HepG2 (cell line): ENCODE measurements around the gene NAALADL1. TPM values are rescaled to one million over a fixed set of nuclear protein-coding genes. Genes with fewer than 3 reads are reported as not detected.

Experiments
- AHDC1 ChIP-seq: sonication (generic); formaldehyde crosslinking; IDR thresholded peaks from 2 replicates; pipeline ENCODE4 v1.5.1; 2020; ENCODE audit warnings: mild to moderate bottlenecking, missing genetic modification reagents, borderline replicate concordance
- ATF1 ChIP-seq: IDR thresholded peaks from 2 replicates; pipeline ENCODE4 v1.6.1; 2016; ENCODE audit warnings: mild to moderate bottlenecking, control low read depth
- CHD2 ChIP-seq: IDR thresholded peaks from 2 replicates; pipeline ENCODE4 v1.6.1; 2011; ENCODE audit warnings: low read depth, low read length, improper control_type of control experiment
- FOXO1 ChIP-seq: sonication (generic); formaldehyde crosslinking; IDR thresholded peaks from 2 replicates; pipeline ENCODE4 v1.4.0; 2020; ENCODE audit warnings: missing genetic modification reagents
- GATA4 ChIP-seq: sonication (generic); IDR thresholded peaks from 2 replicates; pipeline ENCODE4 v1.6.1; 2016; ENCODE audit warnings: antibody characterized with exemption, low read depth, borderline replicate concordance
- HNRNPK ChIP-seq: fragments of 200-400 bp; formaldehyde crosslinking; IDR thresholded peaks from 2 replicates; pipeline ENCODE4 v1.6.1; 2018; ENCODE audit warnings: low read length, low read depth, moderate library complexity, mild to moderate bottlenecking; ENCODE audit not compliant: poor library complexity, severe bottlenecking
- LCORL ChIP-seq, 2 experiments: fragments of 450-650 bp in 1 of 2; sonication (generic) in 1 of 2; formaldehyde crosslinking in 1 of 2; IDR thresholded peaks; 2 replicates each; pipeline versions ENCODE4 v1.5.0 to v1.6.1; 2017 to 2020; ENCODE audit warnings: antibody characterized with exemption in 1 of 2, missing genetic modification reagents in 1 of 2
- MYNN ChIP-seq: sonication (generic); formaldehyde crosslinking; IDR thresholded peaks from 2 replicates; pipeline ENCODE4 v1.4.0; 2020; ENCODE audit warnings: mild to moderate bottlenecking, low read depth, missing genetic modification reagents
- RXRA ChIP-seq: sonication (generic); formaldehyde crosslinking; IDR thresholded peaks from 2 replicates; pipeline ENCODE4 v1.5.1; 2020; ENCODE audit warnings: missing genetic modification reagents
- TEAD2 ChIP-seq: sonication (generic); formaldehyde crosslinking; IDR thresholded peaks from 2 replicates; pipeline ENCODE4 v1.9.0; 2021; ENCODE audit warnings: missing genetic modification reagents
- TOPORS ChIP-seq: sonication (generic); formaldehyde crosslinking; IDR thresholded peaks from 2 replicates; pipeline ENCODE4 v1.8.0; 2023; ENCODE audit warnings: mild to moderate bottlenecking, missing genetic modification reagents
- TP53 ChIP-seq: sonication (generic); formaldehyde crosslinking; conservative IDR thresholded peaks from 2 replicates; pipeline ENCODE4 v1.4.0; 2020; ENCODE audit warnings: missing genetic modification reagents
- ZNF282 ChIP-seq: fragments of 450-650 bp; IDR thresholded peaks from 2 replicates; pipeline ENCODE4 v1.6.1; 2018; ENCODE audit not compliant: partially characterized antibody
- ZNF33B ChIP-seq: sonication (generic); formaldehyde crosslinking; IDR thresholded peaks from 2 replicates; pipeline ENCODE4 v1.5.1; 2020; ENCODE audit warnings: mild to moderate bottlenecking, missing genetic modification reagents
- ZNF414 ChIP-seq: sonication (generic); formaldehyde crosslinking; IDR thresholded peaks from 2 replicates; pipeline ENCODE4 v1.5.0; 2020; ENCODE audit warnings: missing genetic modification reagents
- ZNF570 ChIP-seq: sonication (generic); formaldehyde crosslinking; IDR thresholded peaks from 2 replicates; pipeline ENCODE4 v1.4.0; 2020; ENCODE audit warnings: mild to moderate bottlenecking, missing genetic modification reagents, borderline replicate concordance
- ZNF605 ChIP-seq: sonication (generic); formaldehyde crosslinking; IDR thresholded peaks from 2 replicates; pipeline ENCODE4 v1.8.0; 2022; ENCODE audit warnings: mild to moderate bottlenecking, missing genetic modification reagents
- ZNF879 ChIP-seq: sonication (generic); formaldehyde crosslinking; IDR thresholded peaks from 2 replicates; pipeline ENCODE4 v1.8.1; 2023; ENCODE audit warnings: missing genetic modification reagents
- ZNF891 ChIP-seq: sonication (generic); formaldehyde crosslinking; IDR thresholded peaks from 2 replicates; pipeline ENCODE4 v1.5.0; 2020; ENCODE audit warnings: mild to moderate bottlenecking, missing genetic modification reagents
- ZSCAN29 ChIP-seq: sonication (generic); formaldehyde crosslinking; conservative IDR thresholded peaks from 2 replicates; pipeline ENCODE4 v1.4.0; 2020; ENCODE audit warnings: mild to moderate bottlenecking, missing genetic modification reagents
- ZZZ3 ChIP-seq: sonication (generic); formaldehyde crosslinking; IDR thresholded peaks from 2 replicates; pipeline ENCODE4 v1.4.0; 2020; ENCODE audit warnings: missing genetic modification reagents, mild to moderate bottlenecking, borderline replicate concordance
- polyA plus RNA-seq, 8 experiments: library from polyadenylated mRNA; depleted of rRNA in 3 of 8; stranded (reverse) in 7 of 8; unstranded in 1 of 8; fragments of >200 nt; fragmentation: Illumina TruSeq in 4 of 8; extraction: Trizol in 4 of 8; gene quantifications; 2 replicates each; pipeline versions ENCODE4 v1.2.1 to v1.2.3, GENCODE V29; 2011 to 2016; ENCODE audit warnings: low read depth in 4 of 8, missing spikeins in 1 of 8, mixed read lengths in 1 of 8; ENCODE audit not compliant: insufficient read depth in 1 of 8
- total RNA-seq, 5 experiments: library from RNA; depleted of rRNA; stranded (reverse); fragments of >200 nt; fragmentation: Illumina TruSeq; extraction: Trizol; gene quantifications; 2 replicates each; pipeline ENCODE4 v1.2.3, GENCODE V29; 2016; ENCODE audit warnings: low read depth in 1 of 5
- TF ChIP-seq, protein P1 (sequence below): sonication (generic); formaldehyde crosslinking; IDR thresholded peaks from 2 replicates; pipeline ENCODE4; 2020; ENCODE audit warnings: missing genetic modification reagents, mild to moderate bottlenecking, borderline replicate concordance

Gene NAALADL1
- total and polyA plus RNA-seq, 2 of the 13 experiments (the other 11 are each of a cell fraction or from before 2014, with no cell fraction given), result 9.3 to 33.9 TPM

DNA sequence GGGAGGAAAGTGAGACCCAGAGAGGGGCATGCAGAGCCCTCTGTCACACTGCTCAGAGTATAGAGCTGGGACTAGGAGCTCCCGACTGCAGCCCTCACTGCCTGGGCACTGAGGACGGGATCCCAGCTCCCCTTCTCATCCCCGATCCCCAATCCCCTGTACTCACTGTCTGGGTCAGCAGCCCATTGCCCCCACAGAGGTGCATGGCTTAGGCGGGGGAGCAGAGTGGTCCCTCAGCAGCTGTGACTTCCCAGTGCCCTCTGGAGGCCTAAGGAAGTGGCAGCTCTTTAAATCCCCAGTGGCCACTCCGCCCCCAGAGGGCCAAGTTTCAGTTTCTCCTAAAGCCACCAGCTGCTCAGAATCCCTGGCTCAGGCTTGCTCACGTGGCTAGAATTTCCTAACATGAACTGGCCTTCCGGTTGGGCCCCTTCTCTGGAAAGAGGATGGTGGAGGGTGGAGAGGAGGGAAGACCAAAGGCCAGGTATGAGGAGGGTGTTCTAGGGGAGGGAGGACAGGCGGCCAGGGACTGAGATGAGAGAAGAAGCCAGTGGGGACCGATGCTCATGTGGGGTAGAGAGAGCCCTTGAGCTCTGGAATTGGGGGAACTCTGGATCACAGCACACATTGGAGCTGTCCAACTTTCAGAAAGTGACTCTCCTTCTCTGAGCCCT lies 61.5 kb downstream of the NAALADL1 start, which contains the start of gene BATF2 (continued):
- TF ChIP-seq AHDC1 (CRISPR knock-in tag) (no peak), CHD2 (no peak), RXRA (no peak; the same call in 1 of the 2 replicates), TP53 (CRISPR knock-in tag) (no peak), ZNF605 (peak; percentile 78; the same call in 1 of the 2 replicates), ZNF282 (no peak), ZSCAN29 (CRISPR knock-in tag) (no peak), ZNF33B (CRISPR knock-in tag) (no peak), ZNF879 (CRISPR knock-in tag) (no peak), MYNN (CRISPR knock-in tag) (0 out of 2 replicates have a peak, but pooled peaks have one; percentile 22), TEAD2 (CRISPR knock-in tag) (no peak), GATA4 (no peak), ZNF414 (CRISPR knock-in tag) (no peak), ZNF570 (CRISPR knock-in tag) (no peak), ZZZ3 (no peak), FOXO1 (CRISPR knock-in tag) (no peak; the same call in 1 of the 2 replicates), TOPORS (no peak), LCORL (IDR thresholded peaks at IDR 0.05) (no peak), LCORL (CRISPR knock-in tag; IDR thresholded peaks at IDR 0.05) (peak; percentile 89), ZNF891 (peak; percentile 89), HNRNPK (no peak), ATF1 (no peak)
- TF ChIP-seq, protein P1, sequence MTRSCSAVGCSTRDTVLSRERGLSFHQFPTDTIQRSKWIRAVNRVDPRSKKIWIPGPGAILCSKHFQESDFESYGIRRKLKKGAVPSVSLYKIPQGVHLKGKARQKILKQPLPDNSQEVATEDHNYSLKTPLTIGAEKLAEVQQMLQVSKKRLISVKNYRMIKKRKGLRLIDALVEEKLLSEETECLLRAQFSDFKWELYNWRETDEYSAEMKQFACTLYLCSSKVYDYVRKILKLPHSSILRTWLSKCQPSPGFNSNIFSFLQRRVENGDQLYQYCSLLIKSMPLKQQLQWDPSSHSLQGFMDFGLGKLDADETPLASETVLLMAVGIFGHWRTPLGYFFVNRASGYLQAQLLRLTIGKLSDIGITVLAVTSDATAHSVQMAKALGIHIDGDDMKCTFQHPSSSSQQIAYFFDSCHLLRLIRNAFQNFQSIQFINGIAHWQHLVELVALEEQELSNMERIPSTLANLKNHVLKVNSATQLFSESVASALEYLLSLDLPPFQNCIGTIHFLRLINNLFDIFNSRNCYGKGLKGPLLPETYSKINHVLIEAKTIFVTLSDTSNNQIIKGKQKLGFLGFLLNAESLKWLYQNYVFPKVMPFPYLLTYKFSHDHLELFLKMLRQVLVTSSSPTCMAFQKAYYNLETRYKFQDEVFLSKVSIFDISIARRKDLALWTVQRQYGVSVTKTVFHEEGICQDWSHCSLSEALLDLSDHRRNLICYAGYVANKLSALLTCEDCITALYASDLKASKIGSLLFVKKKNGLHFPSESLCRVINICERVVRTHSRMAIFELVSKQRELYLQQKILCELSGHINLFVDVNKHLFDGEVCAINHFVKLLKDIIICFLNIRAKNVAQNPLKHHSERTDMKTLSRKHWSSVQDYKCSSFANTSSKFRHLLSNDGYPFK (CRISPR knock-in tag), result peak; percentile 52; the same call in 1 of the 2 replicates
